ENCODE results near the gene GIT1.

DNA sequence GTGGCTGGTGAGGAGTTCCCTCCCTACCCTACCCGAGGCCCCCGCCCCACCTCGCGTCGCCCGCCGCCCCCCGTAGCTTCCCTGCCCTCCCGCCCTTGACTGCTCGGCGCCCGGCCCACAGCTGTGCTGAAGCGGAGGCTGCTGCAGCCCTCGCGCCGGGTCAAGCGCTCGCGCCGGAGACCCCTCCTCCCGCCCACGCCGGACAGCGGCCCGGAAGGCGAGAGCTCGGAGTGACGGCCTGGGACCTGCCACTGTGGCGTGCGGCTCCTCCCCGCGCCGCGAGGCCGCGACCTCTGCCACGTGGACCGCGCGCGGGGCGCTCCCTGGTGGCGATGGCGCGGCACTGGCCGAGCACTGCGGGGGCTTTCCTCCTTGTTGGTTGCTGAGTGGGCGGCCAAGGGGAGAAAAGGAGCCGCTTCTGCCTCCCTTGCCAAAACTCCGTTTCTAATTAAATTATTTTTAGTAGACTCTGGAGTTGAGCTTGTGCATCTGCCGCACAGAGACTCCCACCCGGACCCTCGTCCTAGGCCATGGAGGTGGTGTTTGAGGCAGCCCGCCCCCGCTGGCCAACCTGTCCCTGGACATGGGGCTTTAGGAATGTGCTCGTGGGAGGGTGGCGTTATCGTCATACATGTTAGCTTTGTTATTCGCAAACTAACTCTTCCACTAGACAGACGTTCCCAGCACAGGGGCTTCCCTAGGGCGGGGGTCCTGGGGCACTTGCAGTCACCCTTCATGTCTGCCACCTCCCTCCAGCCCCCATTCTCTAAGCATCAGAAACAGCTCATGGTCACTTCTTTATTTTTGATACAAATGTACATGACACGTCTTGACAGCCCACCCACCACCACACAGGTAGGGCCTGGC is 16.5 kb downstream of the GIT1 start:
- TF ChIP-seq POLR2A (IDR thresholded peaks at IDR 0.05) = no peak
- TF ChIP-seq, protein P1, sequence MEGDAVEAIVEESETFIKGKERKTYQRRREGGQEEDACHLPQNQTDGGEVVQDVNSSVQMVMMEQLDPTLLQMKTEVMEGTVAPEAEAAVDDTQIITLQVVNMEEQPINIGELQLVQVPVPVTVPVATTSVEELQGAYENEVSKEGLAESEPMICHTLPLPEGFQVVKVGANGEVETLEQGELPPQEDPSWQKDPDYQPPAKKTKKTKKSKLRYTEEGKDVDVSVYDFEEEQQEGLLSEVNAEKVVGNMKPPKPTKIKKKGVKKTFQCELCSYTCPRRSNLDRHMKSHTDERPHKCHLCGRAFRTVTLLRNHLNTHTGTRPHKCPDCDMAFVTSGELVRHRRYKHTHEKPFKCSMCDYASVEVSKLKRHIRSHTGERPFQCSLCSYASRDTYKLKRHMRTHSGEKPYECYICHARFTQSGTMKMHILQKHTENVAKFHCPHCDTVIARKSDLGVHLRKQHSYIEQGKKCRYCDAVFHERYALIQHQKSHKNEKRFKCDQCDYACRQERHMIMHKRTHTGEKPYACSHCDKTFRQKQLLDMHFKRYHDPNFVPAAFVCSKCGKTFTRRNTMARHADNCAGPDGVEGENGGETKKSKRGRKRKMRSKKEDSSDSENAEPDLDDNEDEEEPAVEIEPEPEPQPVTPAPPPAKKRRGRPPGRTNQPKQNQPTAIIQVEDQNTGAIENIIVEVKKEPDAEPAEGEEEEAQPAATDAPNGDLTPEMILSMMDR (IDR thresholded peaks at IDR 0.05) = peak; percentile 49 to 73 (median 73)

Data from ovary (tissue), 3 donors.